Endothelial cell of coronary artery (primary cell): ENCODE measurements around the gene ACADL. TPM values are rescaled to one million over a fixed set of nuclear protein-coding genes. Genes with fewer than 3 reads are reported as not detected.

Experiments used
- total RNA-seq: library from RNA; depleted of rRNA; stranded (reverse); fragments of >200 nt; gene quantifications from 2 replicates; pipeline ENCODE4 v1.2.3, GENCODE V29; 2014

The ACADL gene
- total RNA-seq: not detected in 2 replicates

DNA sequence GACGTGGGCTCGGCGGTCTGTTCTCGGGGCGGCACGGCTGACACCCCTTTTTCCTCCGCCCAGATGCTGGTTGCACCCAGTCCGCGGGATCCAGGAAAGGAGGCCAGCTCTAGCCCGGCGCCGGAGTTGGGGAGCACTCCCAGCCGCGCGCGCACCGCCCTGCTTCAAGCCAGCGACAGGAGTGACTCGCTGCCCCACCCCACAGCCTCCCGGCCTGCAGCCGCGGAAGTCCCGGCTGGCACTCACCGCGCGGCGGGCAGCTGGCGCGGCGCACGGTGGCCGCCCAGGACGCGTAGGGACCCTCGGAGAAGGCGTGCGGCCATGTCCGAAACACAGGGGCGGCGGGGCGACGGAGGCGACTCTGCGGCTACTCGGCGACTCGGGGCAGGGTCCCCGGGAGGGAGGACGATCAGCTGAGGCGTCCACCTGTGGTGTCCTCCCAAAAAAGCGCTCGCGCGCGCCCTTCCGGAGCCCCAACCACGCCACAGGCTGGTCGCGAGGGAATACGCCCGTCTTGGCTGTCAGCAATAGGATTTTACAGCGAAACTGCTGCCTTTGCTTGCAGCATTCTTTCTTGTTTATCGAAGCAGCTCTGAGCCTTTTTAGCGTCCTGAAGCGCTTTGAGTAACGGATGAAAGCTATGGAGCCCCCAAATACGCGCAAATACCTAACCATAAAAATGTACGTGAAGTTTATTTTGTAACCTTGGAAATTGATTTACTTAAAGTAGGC lies at the start of gene ACADL:
Gene ACADL (minus strand): TSS at position 507 of the 732 bp plus-strand sequence. CDS start 184 bp downstream, at position 323.

GRCh38 chr2:210171309-210172218 lies 53.7 kb downstream of the ACADL start, which contains the start of gene KANSL1L:
TSS of gene KANSL1L (minus strand) at chr2:210171409. CDS start at chr2:210154582, 16,827 bp downstream.

Other genes with a start within 250 kb of the ACADL start
- 72.0 and 84.2 TPM in 2 replicates for gene RPE, start 222.8 kb downstream of the ACADL start, total RNA-seq
- gene KANSL1L, start 54.0 kb downstream of the ACADL start, total RNA-seq: 9.7 and 13.6 TPM in 2 replicates
- gene MYL1, start 89.7 kb upstream of the ACADL start, total RNA-seq: not detected in 2 replicates